GM18498 (cell line): ENCODE data around the gene CYP11A1.
A peak's percentile ranks its signal among the peaks of the same experiment; 100 is the strongest.
"Not testable (repeated sequence)": the region's sequence is repeated elsewhere in the genome, so short reads cannot be mapped to it uniquely, and the experiment has no call there.

Experiments
- ATAC-seq: cut with Tn5 transposase; IDR thresholded peaks from one replicate; pipeline ENCODE4 v1.9.1; 2021; ENCODE audit warnings: mild to moderate bottlenecking, moderate library complexity; ENCODE audit not compliant: unreplicated experiment

The CYP11A1 gene

DNA sequence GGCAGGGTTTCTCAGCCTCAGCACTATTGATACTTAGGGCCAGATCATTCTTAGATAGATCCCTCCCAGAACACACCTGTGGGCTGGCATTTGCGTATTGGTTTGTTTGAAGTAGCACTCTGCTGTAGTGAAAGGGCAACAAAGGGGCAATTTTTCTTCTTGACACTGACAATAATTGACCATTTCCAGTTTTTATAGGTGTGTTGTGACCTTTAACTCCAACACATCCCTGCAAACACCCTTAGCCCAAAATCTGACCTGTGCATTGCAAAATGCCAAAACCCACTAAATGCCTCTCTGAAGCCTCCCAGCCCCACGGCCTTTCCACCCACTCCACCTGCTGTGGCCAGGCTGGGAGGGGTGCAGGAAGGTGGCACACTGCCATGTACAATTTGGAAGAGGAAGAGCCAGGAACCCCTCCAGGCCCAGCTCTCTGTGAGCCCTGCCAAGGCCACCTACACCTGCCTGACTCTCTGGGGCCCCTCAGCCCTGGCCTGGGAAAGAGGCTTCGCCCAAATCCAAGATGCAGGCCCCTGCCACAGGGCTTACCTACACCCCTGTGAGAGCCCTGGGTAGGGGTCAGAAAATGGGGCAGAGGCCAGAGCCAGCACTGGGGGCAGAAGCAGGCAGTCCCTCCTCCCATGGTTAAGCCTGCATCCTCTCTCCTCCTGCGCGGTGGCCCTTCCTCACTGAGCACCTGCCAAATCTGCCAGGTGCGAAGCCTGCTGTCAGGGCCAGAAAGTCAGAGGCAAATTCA, 9.6 kb upstream of the CYP11A1 start:
- ATAC-seq = no peak

DNA sequence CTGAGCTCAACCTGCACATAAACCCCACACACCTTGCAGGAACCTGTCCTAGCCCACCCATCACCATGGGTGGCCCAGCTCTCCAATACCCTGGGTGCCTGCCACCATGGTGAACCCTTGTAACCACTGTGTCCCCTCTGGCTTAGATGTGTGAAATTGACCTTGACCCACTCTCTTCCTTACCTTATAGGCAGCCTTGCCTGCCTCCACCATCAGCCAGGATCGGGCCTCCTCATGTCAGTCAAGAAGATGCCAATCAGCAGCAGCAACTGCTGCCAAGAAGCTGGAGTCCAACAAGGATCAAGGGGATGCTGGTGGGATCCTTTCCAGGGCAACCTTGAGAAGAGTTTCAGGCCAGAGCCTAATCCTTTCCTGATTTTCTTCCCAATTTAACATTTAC, 8.8 kb upstream of the CYP11A1 start:
- ATAC-seq = no peak

DNA sequence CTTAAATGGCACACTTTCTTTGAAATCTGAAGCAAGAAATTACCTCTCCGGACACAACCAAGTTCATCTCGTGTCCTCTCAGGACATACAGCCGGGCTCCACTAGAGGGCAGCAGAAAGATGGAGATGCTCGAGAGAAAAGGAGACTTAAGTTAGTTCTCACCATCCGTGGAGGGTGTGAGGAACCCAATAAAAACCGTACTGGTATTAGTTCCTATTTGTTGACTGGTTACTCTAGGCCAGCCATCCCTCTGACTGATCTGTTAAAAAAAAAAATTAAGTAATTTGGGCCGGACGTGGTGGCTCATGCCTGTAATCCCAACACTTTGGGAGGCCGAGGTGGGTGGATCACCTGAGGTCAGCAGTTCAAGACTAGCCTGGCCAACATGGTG, 7.9 kb upstream of the CYP11A1 start:
- ATAC-seq = no peak

DNA sequence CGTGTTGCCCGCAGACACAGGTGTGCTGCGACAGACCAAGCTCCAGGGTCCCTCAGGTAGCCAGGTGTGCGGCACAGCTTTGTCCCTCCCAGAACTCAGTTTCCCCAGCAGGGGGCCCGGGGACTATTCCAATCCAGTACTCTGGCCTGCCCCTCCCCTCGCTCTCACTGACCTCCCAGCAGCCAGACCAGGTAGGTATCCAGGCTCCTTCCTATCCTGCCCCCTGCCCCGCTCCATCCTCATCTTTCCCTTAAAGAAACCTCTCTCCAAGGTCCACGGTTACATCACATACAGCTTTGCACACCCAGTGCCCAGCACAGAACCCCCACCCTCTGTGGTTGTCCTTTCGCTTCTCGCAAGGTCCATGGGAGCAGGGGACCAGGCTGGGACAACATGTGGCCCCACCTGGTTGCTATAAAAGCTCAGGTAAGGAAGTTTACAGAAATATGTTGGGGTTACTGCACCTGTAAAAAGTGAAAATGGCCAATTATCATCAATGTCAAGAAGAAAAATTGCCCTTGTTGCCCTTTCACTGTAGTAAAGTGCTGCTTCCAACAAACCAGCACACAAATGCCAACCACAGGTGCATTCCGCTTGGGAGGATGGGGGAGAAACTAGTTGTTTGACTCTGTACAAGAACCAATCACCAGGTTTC, 7.3 kb upstream of the CYP11A1 start:
- ATAC-seq = no peak

DNA sequence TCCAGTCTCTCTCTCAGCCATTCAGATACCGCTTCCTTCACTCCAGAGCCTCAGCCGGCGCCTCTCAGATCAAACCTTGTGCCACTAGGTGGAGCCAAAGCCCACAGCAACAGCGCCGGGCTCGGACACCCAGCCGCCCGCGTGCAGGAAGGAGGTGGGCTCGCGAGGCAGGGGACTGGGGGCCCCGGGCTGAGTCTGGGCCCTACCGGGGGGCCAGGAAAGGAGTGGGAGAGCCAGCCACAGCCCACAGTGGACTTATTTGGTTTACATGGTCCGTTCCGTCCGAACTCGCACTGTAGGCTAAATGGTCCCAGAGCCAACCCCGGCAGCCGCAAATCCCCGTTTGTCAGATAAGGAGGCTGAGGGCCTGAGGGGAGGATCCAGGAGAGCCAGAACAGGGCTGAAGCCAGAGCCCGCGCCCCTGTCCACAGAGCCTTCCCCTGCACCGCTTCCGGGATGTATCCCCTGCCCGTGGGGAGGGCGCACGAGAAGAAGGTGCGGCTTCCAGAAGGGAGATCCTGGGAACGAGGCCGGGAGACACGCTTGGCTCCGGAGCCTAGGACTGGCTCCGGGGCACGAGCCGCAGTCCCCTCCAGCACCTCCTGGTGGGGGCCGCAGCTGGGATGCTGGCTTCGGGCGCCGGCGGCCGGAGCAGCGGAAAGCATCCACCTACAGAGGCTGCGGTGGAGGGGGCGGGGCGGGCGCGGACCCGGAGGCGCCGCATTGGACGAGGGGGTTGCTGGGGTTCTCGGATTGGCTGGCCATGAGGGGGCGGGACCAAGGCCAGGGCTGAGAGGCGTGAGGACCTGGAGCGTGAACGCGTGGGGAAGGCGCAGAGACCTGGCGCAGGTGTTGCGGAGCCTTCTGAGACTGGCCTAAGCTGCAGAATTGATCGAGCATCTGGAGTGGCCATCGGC, 6.5 kb upstream of the CYP11A1 start:
- peak; percentile 80 for ATAC-seq

DNA sequence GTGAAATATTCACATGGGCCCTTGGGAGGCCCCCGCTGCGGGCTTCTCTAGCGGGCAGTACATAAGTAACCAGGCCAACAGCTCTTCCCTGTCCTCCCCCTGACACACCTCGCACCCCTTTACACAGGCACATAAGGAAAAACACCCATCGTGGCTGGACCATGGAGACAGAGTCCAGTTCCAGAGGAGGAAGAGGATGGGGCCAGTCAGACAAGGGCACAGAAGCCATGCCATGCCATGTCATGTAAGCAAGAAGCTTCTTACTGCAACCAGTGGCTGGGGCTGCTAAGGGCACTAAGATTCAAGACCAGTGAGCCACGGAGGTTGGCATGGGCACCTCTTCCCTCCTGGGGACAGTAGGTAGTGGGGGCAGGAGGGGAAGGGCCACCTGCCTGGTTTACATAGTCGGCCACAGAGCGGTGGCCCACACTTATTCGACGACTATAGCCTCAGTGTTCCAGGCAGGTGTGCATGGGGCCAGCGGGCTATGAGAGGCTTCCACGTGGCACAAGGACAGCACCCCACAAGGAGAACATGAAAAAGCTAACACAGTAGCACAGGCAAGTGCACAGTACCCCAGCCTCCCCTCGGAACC, 5.7 kb upstream of the CYP11A1 start:
- no peak for ATAC-seq

DNA sequence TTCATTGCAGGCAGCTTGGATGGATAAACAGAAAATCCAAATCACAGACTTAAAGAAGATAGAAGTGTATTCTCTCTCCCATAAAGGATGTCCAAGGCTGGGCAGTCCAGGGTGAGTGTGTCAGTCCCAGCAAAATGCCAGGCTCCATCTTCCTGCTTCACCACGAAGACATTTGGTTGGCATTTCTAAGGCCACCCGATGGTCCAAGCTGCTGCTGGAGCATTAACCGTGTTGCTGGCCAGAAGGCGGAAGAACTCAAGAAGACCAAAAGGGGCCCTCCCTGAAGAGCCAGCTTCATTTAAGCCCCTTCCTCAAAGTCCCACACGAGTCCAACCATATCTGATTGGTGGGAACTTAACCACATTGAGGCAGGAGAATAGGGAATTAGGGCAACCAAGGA, 3.0 kb upstream of the CYP11A1 start:
- no peak for ATAC-seq

DNA sequence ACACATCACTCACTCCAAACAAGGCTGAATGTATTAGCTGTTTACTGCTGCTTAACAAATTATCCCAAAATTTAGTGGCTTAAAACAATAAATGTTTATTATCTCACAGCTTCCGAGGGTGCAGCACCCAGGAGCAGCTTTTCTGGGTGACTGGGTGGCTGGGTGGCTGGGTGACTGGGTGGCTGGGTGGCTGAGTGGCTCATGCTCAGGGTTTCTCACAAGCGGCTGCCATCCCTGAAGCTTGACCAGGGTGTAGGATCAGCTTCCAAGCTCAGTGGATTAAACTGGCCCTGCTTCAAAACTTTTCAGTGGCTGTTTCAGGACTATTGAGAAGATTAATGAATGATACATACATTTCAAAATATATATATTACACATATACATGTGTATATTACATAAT, 2.3 kb upstream of the CYP11A1 start:
- no peak for ATAC-seq

DNA sequence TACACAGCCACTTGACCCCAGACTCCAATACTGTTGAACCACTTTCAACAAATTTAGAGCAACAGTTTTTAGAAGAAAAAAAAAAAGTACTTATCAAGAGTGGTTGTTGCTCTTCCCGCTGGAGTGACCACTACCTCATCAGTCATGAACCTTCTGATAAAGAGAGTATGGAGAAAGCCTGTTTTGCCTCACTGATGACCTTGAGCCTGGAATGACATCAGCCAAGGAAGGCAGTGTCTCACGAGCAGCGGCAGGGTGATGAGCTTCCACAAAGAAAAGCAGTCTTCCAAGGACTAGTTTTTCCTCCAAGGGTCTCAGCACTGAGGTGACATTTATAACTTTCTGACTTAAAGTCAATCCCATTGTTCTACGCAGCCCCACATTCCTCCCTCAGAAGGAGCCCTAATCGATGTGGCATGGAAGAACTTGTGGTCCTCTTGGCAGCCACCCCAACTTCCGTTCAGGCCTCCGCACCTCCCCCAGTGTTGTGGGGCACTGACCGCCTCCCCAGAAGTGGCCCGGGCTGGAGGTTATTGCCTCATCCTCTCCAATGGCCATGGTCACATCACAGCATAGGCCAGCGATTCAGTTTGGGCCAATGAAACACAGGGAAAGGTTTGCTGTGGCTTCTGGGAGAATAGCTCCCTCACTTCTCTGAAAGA, 1.8 kb upstream of the CYP11A1 start:
- ATAC-seq = no peak

DNA sequence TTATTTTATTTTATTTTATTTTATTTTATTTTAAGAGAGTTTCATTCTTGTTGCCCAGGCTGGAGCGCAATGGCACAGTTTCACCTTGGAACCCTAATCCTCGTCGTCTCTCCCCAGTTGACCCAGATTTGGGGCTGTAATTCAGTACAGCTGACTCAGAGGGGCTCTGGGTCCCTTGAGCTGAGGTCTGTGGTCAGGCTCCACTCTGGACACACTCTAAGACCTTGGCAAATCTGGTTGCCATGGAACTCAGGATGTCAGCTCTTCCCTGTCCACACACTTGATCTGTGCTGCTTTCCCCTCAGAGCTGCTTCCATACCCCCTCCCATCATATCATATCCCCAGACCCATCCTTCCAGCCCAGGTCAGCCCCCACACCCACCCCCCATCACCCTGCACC, 675 bp upstream of the CYP11A1 start:
- no peak for ATAC-seq

DNA sequence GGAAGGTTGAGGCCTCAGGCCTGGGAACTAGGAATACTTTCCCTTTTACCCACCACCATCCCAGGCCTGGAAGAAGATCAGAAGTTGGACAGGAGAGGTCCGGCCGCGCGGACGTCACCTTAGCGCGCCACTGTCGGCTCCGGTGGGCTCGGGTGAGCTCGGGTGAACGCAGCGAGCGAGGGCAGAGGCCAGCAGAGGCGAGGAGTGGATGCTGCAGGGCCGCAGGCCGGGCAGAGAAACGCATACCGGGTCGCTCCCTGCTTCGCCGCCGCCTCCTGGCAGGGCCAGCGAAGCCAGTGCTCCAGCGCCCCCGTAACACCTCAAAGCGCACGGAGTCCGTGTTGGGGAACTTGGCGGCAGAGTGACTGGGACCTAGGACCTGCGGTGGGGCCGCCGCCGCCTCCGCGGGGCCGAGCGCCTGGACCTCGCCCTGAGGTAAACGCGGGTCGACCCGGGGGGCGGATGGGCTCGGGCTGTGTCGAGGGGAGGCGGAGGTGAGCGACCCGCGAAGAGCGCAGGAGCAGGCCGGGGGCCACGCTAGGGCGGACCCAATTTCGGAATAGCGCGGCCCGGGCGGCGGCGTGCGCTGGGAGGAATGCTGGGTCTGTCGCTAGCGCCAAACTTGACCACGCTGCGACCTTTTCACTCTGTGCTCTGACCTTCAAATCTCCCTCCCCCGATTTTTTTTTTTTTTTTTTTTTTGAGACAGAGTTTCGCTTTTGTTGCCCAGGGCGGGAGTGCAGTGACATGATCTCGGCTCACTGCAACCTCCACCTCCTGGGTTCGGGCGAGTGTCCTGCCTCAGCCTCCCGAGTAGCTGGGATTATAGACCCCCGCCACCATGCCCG, 1.6 kb downstream of the CYP11A1 start:
- no peak for ATAC-seq

DNA sequence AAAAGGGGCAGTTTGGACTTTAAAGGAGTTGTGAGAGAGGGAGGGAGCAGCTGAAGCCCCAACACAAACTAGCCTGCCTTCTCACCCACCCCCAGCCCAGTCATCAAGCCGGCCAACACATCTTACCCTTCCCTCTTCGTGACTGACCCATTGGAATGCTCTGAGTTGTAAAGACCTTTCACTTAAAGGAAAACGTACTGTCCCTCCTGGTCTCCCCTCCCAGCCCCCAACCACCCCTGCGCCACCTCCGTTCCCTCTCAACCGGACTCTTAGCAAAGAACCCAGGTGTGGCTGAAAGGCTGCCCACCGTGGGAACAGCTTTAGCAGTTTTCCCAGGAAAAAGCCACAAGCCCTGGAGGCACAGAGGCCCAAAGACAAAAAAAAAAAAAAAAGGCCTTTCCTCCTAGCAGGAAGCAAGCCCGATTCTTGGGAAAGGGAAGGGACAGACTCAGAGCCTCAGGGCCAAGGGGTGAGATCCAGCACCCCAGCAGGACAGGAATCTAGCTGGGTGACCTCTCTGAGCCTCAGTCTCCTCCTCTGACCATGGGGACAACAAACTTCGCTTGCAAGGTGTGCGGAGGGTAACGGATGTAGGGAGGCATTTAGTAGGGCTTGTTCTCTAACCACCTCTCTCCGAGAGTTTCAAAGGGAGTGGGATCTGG, 2.4 kb downstream of the CYP11A1 start:
- no peak for ATAC-seq

DNA sequence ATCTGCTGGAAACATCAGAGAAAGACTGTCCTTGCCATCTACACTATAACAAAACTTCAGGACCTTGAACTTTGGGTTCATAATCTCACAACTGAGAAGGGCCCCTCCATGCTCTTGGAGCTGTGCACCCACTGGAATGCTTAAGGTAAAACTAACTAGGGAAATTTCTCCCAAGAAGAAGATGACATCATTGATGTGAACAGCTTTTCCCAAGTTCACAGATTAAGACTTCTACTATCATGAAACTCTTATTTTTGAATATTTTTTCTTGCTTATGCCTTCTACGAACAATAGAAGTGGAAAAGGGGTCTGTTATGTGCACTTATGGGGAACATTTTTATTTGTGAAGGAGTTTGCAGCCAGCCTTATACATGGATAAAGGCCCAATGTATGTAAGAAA, 5.0 kb downstream of the CYP11A1 start:
- ATAC-seq = no peak

DNA sequence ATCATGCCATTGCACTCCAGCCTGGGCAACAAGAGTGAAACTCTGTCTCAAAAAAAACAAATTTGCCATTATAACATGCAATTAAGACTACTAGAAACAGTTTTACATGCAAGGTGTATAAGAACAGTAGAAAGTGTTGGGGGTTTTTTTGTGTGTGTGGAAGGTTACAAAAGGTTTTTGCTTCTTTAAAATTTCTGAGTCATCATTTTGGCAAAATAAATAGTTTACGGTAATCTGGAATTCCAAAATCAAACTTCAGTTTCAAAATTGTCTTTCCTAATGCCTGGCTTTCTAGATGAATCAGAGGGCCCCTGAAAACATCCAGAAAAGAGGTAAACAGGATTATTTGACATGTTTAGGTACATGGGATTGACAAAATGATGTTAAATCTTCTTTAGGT, 6.6 kb downstream of the CYP11A1 start:
- ATAC-seq = not testable (repeated sequence)

DNA sequence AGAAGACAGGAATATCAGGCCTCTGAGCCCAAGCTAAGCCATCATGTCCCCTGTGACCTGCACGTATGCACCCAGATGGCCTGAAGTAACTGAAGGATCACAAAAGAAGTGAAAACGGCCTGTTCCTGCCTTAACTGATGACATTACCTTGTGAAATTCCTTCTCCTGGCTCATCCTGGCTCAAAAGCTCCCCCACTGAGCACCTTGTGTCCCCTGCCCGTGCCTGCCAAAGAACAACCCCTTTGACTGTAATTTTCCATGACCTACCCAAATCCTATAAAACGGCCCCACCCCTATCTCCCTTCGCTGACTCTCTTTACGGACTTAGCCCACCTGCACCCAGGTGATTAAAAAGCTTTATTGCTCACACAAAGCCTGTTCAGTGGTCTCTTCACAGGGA, 8.1 kb downstream of the CYP11A1 start:
- ATAC-seq = not testable (repeated sequence)

DNA sequence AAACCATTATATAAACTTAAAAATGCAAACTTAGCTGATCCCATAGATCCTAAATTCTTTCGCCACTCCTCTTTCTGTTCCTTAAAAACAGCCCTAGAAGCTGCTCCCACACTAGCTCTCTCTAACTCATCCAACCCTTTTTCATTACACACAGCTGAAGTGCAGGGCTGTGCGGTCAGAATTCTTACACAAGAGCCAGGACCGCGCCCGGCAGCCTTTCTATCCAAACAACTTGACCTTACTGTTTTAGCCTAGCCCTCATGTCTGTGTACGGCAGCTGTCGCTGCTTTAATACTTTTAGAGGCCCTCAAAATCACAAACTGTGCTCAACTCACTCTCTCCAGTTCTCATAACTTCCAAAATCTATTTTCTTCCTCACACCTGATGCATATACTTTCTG, 9.9 kb downstream of the CYP11A1 start:
- ATAC-seq = not testable (repeated sequence)

DNA sequence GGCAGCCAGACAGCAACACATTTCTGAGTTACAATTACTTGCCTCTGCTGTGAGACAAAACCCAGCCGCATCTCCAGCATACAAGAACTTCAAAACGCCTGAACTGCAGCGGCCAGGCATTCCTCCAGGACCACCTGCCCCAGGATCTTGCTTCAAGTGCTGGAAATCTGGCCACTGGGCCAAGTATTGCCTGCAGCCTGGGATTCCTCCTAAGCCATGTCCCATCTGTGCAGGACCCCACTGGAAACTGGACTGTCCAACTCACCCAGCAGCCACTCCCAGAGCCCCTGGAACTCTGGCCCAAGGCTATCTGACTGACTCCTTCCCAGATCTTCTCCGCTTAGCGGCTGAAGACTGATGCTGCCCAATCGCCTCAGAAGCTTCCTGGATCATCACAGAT, 11.4 kb downstream of the CYP11A1 start:
- not testable (repeated sequence) for ATAC-seq

DNA sequence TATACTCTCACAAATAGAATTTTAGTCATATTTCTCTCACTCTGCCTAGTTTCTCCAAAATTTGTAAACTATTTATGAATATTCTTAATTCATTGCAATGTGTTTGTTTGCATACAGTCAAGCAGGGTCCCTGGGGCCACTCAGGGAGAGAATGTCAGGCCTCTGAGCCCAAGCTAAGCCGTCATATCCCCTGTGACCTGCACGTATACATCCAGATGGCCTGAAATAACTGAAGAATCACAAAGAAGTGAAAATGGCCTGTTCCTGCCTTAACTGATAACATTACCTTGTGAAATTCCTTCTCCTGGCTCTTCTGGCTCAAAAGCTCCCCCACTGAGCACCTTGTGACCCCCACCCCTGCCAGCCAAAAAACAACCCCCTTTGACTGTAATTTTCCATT, 13.5 kb downstream of the CYP11A1 start:
- not testable (repeated sequence) for ATAC-seq

DNA sequence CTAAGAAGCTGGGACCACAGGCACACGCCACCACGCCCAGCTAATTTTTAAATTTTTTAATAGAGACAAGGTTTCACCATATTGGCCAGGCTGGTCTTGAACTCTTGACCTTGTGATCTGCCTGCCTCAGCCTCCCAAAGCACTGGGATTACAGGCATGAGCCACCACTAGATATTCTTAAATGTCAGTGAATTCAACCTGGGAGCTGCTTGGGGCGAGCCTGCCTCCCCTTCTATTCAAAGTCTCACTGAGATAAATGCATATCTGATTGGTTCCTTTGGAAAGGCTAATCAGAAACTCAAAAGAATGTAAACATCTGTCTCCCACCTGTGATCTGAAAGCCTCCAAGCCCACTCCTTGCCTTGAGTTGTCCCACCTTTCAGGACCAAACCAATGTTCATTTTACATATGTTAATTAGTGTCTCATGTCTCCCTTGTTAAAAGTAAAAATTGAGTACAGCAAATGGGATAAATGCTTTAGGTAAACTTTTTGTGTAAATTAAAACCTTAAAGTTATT, 15.0 kb downstream of the CYP11A1 start:
- no peak for ATAC-seq
